Activated CD4-positive, alpha-beta T cell treated with anti-CD3 and anti-CD28 coated beads, Interleukin-2, amount 50 U/mL, for 4 hours (primary cell): ENCODE results near the gene GPR39.

Source experiments
- DNase-seq, 2 experiments: peaks; one replicate each; pipeline ENCODE4 v3.0.0-alpha.2; 2020

The GPR39 gene

GRCh38 chr2:132573444-132574007 is 156.9 kb downstream of the GPR39 start:
- DNase-seq: no peak

DNA sequence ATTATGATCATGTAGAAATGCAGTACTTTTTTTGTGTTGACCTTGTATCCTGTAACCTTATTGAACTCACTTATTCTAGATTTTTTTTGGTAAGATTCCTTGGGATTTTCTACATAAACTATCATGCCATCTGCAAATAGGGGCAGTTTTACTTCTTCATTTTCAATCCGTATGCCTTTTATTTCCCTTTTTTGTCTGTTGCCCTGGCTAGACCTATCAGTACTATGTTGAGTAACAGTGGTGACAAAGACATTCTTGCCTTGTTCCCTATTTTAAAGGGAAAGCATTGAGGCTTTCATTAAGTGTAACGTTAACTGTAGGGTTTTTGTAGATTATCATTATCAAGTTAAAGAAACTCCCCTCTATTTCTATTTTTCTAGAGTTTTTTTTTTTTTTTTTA is 161.1 kb downstream of the GPR39 start:
- DNase-seq: no peak

DNA sequence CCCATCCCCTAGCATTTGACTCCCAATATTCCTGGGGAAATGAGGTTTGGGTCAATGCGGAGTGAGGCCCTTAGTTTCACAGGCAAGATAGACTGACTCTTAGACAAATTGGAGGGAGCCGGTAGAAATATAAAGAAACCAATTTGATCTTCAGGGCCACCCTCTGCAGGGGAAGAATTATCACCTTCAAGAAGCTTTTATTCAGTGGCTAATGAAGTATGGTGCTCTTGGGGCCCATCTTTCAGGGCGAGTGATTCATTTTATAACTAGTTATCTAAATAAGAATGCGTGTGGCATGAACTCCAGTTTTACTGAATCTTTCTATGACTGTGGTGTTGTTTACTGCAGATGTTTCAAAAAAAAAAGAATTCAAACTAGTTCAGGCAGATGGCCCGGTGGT is 165.0 kb downstream of the GPR39 start:
- DNase-seq: no peak

- DNase-seq: no peak
Observed at GRCh38 chr2:132581991-132582738, 165.6 kb downstream of the GPR39 start.

DNA sequence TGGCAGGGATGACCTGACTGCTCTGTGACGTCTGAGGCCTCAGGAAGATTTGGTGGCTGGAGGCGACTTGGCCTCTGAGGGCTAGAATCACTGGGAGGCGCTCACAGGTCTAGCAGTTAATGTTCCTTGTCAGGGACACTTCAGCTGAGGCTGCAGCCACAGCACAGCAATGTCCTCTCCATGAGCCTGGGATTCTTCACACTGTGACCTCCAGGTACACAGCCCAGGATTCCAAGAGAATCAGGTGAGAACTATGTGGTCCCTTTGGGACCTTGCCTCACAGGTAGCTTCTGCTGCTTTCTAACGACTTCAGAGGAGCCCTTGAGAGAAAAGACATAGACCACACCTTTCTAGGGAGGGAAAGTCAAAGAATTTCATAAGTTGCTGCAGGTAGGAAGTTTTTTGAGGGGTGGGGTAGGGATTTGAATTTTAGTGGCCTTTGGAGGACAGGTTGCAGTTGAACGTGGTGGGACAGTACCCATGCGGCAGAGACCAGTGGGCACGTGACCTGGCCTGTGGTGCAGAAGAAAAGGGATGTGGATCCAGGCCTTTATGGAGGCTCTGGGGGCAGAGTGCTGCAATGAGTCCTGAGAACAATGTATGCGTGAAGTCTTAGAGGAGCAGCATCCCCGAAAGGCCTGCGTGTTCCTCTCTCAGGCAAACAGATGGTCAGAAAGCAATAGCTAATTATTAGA is 167.2 kb downstream of the GPR39 start:
- DNase-seq: no peak

DNA sequence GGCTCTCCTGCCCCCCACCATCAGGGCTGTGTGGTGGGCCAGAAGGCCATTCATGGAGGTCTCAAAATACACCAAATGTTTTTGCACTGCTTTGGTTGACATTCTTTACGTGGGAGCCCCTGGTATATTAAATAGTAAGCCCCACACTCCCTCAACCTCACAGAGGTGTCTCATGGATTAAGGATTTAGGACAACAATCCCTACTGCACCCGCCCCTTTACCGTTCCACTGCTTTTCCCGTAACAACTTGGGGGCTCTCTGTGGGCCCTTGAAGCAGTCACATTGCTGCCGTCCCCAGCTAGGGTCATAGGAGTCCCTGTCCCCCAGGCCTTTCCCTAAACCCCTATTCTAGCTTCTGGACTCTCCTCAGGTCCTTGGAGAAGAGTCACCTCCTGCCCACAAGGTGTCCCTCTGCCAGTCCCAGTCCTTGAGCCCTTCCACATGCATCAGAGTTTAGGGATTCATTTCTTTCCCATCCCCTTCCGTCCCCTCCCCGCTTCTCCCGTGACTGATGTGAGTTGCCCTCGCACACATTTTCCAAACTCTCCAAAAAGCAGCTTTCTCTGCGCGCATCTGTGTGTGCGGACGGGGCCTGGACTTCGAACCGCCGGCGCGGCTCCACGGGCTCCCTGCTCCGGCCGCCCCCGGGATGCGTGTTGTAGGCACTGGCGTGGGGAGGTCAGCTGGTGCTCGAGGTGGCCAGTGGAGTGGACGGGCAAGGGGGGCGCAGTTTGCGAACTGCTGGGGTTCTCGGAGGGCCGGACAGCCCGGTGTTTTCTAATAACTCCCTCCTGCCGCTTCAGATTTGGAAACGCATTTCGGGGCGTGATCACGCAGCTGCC is 168.6 kb downstream of the GPR39 start:
- no peak for DNase-seq

DNA sequence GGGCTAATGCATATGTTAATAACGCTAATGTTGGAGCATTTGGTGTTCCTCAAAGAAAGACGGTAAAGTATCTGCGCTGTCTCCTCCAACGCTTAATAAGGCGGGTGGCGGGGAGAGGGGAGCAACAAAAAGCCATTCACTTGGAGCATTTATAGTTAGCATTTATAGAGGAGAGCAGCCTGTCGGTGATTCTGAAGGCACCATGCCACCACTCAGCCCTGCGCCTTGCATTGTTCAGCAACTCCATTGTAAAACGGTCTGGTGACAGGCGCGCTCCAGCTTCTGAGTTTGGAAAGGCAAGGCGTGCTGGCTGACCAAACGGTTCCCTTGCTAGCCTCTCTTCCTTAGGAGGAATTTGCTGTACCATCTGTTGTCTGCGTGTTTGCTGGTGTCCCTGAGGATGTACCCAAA is 169.5 kb downstream of the GPR39 start:
- DNase-seq: no peak

GRCh38 chr2:132586835-132587234 is 170.2 kb downstream of the GPR39 start:
- DNase-seq: no peak

DNA sequence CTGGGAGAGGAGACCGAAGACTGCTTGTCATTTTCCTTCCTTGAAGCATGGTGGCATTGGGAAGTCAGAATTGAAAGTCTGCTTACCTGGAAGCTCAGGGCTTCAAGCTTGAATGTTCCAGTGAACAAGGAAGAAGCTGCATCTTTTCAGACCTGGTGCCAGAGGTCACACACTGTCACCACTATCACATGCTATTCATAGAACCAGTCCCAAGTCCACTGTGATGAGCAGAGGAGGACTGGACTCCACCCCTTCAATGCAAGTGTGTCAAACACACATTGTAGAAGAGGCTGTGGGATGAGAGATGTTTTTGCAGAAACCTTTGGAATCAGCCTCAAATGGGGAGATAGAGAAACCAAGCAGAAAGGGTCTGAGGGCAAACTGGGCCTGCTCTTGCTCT is 172.0 kb downstream of the GPR39 start:
- no peak for DNase-seq

DNA sequence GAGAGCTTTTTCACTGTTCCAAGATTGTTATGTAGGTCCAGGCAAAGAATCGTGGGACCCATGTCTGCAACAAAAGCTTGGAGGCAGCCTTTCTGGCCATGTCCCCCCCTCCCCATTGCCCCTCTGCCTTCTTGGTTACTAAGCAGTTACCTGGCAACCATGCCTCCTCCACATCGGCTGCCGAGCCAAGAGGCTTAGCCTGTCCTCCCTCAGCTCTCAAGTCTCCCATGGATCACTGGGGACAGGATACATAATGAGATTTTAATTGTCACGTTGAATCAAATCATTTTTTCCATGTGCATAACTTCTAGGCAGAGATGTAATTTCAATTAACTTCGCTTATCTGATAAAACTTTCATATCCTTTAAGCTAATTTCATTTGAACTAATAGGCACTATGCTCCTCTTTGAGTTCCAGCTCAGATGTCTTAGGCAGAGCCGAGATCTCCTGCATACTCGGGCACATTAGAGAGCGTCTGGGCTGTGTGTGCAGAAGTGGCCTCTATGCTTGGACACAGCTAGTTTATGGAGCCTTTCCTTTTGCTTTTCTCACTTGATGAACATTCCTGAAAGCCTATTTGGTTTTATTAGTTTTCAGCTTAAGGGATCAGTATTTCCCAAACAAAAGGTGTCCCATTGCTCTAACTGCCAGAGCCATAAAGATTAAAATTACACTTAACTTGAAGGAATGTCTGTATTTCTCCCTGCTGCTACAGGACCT is 172.7 kb downstream of the GPR39 start:
- no peak for DNase-seq

DNA sequence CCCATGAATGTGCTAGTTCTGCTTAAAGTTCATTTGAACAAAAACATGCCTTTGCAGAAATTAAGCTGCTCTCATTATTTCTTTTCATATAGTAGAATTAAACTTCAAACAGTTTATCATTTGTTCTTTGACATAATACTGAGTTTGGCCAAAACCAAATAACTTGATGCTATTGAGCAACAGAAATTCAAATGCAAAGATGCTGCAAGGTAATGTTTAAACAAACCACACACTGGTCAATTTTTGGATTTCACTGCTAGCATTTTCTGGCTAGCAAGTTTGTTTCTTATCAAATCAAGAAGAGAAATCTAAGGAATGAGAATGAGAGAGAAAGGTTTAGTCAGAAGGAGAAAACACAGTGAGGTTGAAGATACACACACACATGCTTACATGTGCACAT is 173.4 kb downstream of the GPR39 start:
- no peak for DNase-seq

- DNase-seq: no peak
Observed at GRCh38 chr2:132593171-132593570, 176.6 kb downstream of the GPR39 start.

- DNase-seq: no peak
Observed at GRCh38 chr2:132595186-132595585, 178.6 kb downstream of the GPR39 start.

DNA sequence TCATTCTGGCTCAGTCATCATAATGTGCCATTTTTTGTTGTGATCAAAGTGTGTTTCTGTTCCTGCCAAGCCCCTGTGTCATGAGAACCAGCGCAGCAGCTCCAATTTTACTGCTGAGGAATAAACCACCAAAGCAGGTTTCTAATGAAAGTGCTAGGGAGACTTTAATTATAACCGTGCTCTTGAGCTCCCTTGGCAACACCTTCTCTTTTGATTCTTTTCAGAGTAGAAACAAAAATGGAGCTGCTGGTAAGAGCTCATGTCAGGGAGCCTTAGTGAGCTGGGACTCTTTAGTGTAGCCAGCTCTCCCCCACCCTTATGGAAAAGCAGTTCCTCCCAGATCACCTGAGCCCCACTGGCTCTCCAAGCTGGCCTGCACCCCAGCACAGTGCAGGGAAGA is 179.1 kb downstream of the GPR39 start:
- no peak for DNase-seq

- no peak for DNase-seq
Observed at GRCh38 chr2:132597166-132597565, 180.6 kb downstream of the GPR39 start.

DNA sequence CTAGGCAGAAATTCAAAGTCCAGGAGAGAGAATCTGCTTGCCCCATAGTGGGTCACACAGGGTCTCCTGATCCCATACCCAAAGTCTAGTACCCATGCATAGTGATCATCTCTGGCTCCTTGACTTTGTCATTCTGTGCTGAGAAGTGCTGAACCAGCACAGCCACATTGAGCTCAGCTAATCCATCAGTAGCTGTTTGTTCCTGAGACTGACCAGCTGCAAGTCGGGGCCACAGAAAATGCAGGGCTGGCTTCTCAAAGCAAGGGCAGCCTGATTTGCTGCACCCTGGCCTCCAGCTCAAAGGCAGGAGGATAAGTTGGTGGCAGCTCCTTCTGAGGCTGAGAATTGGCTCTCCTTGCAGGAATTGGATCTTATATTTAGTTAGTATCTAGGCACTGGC is 181.2 kb downstream of the GPR39 start:
- no peak for DNase-seq

GRCh38 chr2:132598536-132598935 is 181.9 kb downstream of the GPR39 start:
- no peak for DNase-seq

DNA sequence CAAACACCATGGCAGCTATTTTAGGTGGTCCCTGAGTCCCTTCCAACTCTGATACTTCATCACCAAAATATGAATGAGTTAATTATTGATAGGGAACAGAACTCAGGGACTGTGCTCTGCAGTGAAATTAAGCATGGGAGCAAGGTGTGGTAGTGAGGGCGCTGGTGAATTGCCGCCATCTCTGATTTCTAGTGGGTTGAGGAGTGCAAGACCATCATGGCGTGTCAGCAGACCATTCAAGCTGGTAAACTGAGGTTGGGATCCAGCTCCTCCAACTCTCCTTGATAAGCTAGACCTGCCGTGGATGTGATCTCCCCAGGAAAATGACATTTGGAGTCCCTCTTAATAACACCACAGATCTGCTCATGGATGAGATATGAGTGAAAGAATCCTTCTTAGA is 183.0 kb downstream of the GPR39 start:
- no peak for DNase-seq

DNA sequence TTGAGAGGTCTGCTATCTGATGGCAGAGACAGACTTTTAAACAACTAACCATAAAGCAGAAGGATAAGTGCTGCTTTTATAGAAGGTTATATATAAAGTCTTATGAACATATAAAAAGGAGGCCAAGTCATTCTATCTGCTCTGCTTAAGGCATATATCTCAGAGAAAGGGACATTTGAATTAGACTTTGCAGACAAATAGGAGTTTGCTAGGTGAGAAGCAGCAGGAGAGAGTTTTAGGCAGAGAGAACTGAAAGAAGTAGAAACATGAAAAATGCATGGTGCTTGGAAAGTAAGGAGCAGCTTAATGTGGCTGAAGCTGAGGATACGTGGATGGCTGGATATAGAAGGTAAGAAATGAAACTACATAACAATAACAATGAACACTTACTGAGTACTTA is 188.0 kb downstream of the GPR39 start:
- DNase-seq: no peak

DNA sequence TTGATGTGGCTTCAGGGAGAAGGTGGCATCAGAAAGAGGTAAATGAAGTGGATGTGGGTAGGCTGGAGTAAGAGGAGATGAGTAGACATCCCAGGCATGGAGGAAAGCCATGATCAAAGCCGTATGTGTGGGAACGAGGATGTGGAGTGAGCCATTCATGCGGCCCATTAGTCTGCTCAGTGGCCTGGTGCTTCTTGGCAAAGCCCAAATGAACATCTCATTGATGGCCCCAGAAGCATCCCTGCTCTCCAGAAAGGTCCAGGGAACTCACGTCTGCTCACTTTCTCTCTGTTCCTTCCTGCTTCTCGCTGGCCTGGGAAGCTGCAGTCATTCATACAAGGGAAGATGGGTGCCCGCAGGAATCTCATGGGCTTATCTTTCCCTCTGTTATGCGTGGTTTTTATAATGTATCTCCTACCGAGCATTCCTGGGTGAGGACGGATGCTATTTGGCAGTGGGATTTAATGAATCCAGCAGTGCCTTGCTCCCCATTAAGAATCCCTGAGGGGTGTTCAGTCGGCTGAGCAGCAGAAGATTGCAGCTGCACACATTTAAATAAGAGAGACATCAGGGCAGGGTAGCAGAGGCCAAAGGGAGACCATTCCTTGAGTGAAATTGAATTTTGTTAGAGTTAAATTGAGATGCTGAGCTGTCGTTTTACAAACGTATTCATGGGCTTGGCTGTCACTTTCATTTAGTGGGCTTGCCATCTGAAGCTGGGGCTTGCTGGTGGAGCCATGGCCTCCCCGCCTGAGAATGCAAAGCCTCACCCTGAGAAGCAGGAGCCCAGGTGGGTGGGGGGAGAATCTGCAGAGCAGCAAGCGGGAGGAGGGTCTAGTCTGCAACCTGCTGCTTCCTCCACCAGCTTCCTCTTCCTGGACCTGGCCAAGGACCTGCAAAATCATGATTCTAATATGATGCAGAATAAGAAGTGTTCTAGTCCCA is 188.9 kb downstream of the GPR39 start:
- no peak for DNase-seq

GRCh38 chr2:132606649-132607048 is 190.0 kb downstream of the GPR39 start:
- no peak for DNase-seq
